Measurements from ENCODE around the gene RFX4. TPM values are rescaled to one million over a fixed set of nuclear protein-coding genes. Genes with fewer than 3 reads are reported as not detected.

The RFX4 gene
- total and polyA plus RNA-seq, 2 of the 8 experiments (the other 6 are each of a cell fraction or from before 2014, with no cell fraction given): 0.06 TPM; not detected in 1

DNA sequence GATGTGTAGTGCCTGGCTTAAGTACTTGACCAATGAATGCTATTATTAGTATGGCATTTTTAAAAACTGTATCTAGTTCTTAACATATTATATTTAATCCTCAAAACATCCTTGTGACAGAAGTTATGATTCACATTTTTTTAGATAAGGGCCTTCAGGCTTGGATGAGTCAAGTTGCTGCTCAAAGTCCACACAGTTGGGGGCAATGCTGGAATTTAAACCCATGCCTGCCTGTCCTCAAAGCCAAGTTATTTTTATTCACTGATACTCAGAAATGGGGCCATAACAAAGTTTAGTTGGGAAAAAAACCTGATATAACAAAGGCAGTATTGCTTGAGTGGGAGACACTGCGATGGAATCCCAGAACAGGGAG lies 50.6 kb downstream of the RFX4 start:
- H3K56ac ChIP-seq (replicated peaks; ENCODE audit: insufficient read length, low read depth, low read length): no peak overlapping the region
- POLR2A ChIA-PET (ENCODE audit: partially characterized antibody): no interaction called here
- CTCF ChIA-PET (ENCODE audit: partially characterized antibody): no interaction called here
- no peaks in the 10 kb centered on the region for H4K20me1 ChIP-seq (replicated peaks in 1 of 2; ENCODE audit: control insufficient read depth in 1 of 2, insufficient read depth in 2 of 2, low read length in 2 of 2)
- no peak overlapping the region for H2BK15ac ChIP-seq (ENCODE audit: low read length)
- H3K18ac ChIP-seq (ENCODE audit: extremely low read depth, low read length): no peak overlapping the region
- no peak overlapping the region for H2AFZ ChIP-seq (ENCODE audit: low read length)
- H2BK5ac ChIP-seq (ENCODE audit: low read depth, low read length): no peak overlapping the region
- no peak for FAIRE-seq
- no peak overlapping the region for H3K9ac ChIP-seq (replicated peaks in 1 of 4; ENCODE audit: extremely low read depth in 1 of 4, low read depth in 3 of 4, low read length in 3 of 4)
- H3K27ac ChIP-seq (ENCODE audit: low read depth, low read length): no peak overlapping the region
- H3K4me2 ChIP-seq (ENCODE audit: insufficient read depth in 1 of 2, low read depth in 2 of 2, low read length in 2 of 2): no peak overlapping the region
- H3K4me1 ChIP-seq (replicated peaks in 1 of 4; ENCODE audit: control insufficient read depth in 3 of 4, insufficient read depth in 4 of 4, low read length in 3 of 4): no peaks in the 10 kb centered on the region
- no peak overlapping the region for H4K8ac ChIP-seq (ENCODE audit: extremely low read depth, insufficient read depth, low read length)
- H2AK5ac ChIP-seq (ENCODE audit: low read depth, low read length): no peak overlapping the region
- no peak overlapping the region for H2BK20ac ChIP-seq (ENCODE audit: low read length)
- H4K5ac ChIP-seq (ENCODE audit: insufficient read length, low read depth, low read length): no peak overlapping the region
- H2BK120ac ChIP-seq (replicated peaks; ENCODE audit: low read depth, low read length): no peak overlapping the region
- no peak overlapping the region for H3K23ac ChIP-seq (ENCODE audit: insufficient read length)
- no peak for DNase-seq (ENCODE audit: low read depth in 1 of 2, low spot score in 2 of 2)
- TF ChIP-seq SP2 (IDR thresholded peaks at IDR 0.05; ENCODE audit: low read length): no peak
- no peak for TF ChIP-seq GABPA (IDR thresholded peaks at IDR 0.05; ENCODE audit: borderline replicate concordance, insufficient read depth, low read length)
- no peak for TF ChIP-seq FOSL1 (IDR thresholded peaks at IDR 0.05; ENCODE audit: insufficient read depth, low read depth, low read length)
- TF ChIP-seq CREB1 (IDR thresholded peaks at IDR 0.05): no peak
- no peak for TF ChIP-seq YY1 (IDR thresholded peaks at IDR 0.05; ENCODE audit: low read depth, low read length)
- TF ChIP-seq RBBP5 (IDR thresholded peaks at IDR 0.05; ENCODE audit: borderline replicate concordance, low read depth, low read length): no peak
- no peak for TF ChIP-seq MAFK (IDR thresholded peaks at IDR 0.05; ENCODE audit: low read depth, low read length)
- no peak for TF ChIP-seq SIN3A (conservative IDR thresholded peaks at IDR 0.05 in 1 of 2, IDR thresholded peaks at IDR 0.05 in 1 of 2; ENCODE audit: low read depth in 1 of 2, low read length in 2 of 2)
- TF ChIP-seq, protein P1, sequence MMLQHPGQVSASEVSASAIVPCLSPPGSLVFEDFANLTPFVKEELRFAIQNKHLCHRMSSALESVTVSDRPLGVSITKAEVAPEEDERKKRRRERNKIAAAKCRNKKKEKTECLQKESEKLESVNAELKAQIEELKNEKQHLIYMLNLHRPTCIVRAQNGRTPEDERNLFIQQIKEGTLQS (IDR thresholded peaks at IDR 0.05; ENCODE audit: insufficient read depth, low read depth, low read length): no peak
- TF ChIP-seq, protein P2, sequence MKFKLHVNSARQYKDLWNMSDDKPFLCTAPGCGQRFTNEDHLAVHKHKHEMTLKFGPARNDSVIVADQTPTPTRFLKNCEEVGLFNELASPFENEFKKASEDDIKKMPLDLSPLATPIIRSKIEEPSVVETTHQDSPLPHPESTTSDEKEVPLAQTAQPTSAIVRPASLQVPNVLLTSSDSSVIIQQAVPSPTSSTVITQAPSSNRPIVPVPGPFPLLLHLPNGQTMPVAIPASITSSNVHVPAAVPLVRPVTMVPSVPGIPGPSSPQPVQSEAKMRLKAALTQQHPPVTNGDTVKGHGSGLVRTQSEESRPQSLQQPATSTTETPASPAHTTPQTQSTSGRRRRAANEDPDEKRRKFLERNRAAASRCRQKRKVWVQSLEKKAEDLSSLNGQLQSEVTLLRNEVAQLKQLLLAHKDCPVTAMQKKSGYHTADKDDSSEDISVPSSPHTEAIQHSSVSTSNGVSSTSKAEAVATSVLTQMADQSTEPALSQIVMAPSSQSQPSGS (IDR thresholded peaks at IDR 0.05; ENCODE audit: low read length): no peak
- no peak for TF ChIP-seq BCL11A (IDR thresholded peaks at IDR 0.05; ENCODE audit: low read depth in 2 of 2, low read length in 2 of 2)
- no peak for TF ChIP-seq TAF7 (optimal IDR thresholded peaks at IDR 0.05; ENCODE audit: borderline replicate concordance, low read depth, low read length)
- no peaks in the 10 kb centered on the region for H3K9me3 ChIP-seq (ENCODE audit: insufficient read depth in 2 of 2, low read depth in 1 of 2, low read length in 1 of 2)
- no peak overlapping the region for H4K91ac ChIP-seq (replicated peaks; ENCODE audit: insufficient read length, low read length)
- WGBS, 2 experiments (ENCODE audit: extremely low coverage in 1 of 2, insufficient coverage in 1 of 2, insufficient read length in 1 of 2, insufficient replicate concordance in 2 of 2, low coverage in 1 of 2, low lambda C conversion rate in 2 of 2, missing lambda C conversion rate in 1 of 2): 82% methylated on average over 1 of the region's 1 CpG; no CpG with 5 or more reads in 1 of the 2 experiments
- H3K79me2 ChIP-seq (ENCODE audit: control insufficient read depth in 1 of 2, insufficient read depth in 2 of 2, low read length in 2 of 2): no peaks in the 10 kb centered on the region
- H3K4me3 ChIP-seq (ENCODE audit: extremely low read depth in 1 of 4, insufficient read depth in 2 of 4, low read depth in 3 of 4, low read length in 4 of 4): no peak overlapping the region
- H3K27me3 ChIP-seq (replicated peaks in 1 of 4; ENCODE audit: control insufficient read depth in 3 of 4, extremely low read depth in 1 of 4, insufficient read depth in 3 of 4, low read length in 3 of 4): no peaks in the 10 kb centered on the region
- no peak overlapping the region for H2BK12ac ChIP-seq (ENCODE audit: low read depth, low read length)
- no peak overlapping the region for H3K4ac ChIP-seq (replicated peaks; ENCODE audit: insufficient read length, low read depth, low read length)
- no peaks in the 10 kb centered on the region for H3K23me2 ChIP-seq (ENCODE audit: low read depth, low read length)
- no peaks in the 10 kb centered on the region for H3K36me3 ChIP-seq (ENCODE audit: control insufficient read depth in 2 of 4, insufficient read depth in 4 of 4, low read length in 3 of 4)
- no peaks in the 10 kb centered on the region for H3K79me1 ChIP-seq (ENCODE audit: low read depth, low read length)
- no peak overlapping the region for H3K14ac ChIP-seq (ENCODE audit: insufficient read length)
